Gastroesophageal sphincter (tissue), 3 donors: Measurements from ENCODE around the gene NTN3.

Experiments used
- CTCF ChIP-seq, 4 experiments: fragments of 200-600 bp in 2 of 4; fragments of 450-650 bp in 2 of 4; sonication (generic) in 1 of 4; IDR thresholded peaks; one replicate each; pipeline ENCODE4 v1.5.1; 2017 to 2019; ENCODE audit warnings: antibody characterized with exemption in 4 of 4, mild to moderate bottlenecking in 2 of 4, moderate library complexity in 2 of 4
- POLR2A ChIP-seq, 2 donors: fragments of 450-650 bp; IDR thresholded peaks; one replicate each; pipeline ENCODE4 v1.6.1; 2017; ENCODE audit warnings: antibody characterized with exemption in 2 of 2, mild to moderate bottlenecking in 2 of 2, moderate library complexity in 1 of 2
- POLR2AphosphoS5 ChIP-seq: sonication (generic); formaldehyde crosslinking; IDR thresholded peaks from one replicate; pipeline ENCODE4 v1.6.1; 2017; ENCODE audit warnings: antibody characterized with exemption

- TF ChIP-seq POLR2A (IDR thresholded peaks at IDR 0.05) (no peak), CTCF (IDR thresholded peaks at IDR 0.05) (no peak), POLR2AphosphoS5 (no peak)
Observed at GRCh38 chr16:2470234-2470601, 879 bp upstream of the NTN3 start.
